Iris pigment epithelial cell (primary cell): Measurements from ENCODE around the gene IFT43.
"Not testable (repeated sequence)": the region's sequence is repeated elsewhere in the genome, so short reads cannot be mapped to it uniquely, and the experiment has no call there.

Experiments used
- DNase-seq: peaks from one replicate; pipeline ENCODE4 v3.0.0-alpha.2; 2011; ENCODE audit warnings: low read depth

IFT43 gene

GRCh38 chr14:75980856-75981255 lies 4.7 kb upstream of the IFT43 start:
- no peak for DNase-seq

- DNase-seq, result peak; percentile 95
Measured at GRCh38 chr14:75981426-75982265, 3.9 kb upstream of the IFT43 start, which contains the start of gene TGFB3. TGFB3 (minus strand) TSS chr14:75981995; CDS start chr14:75980893, 1,102 bp downstream.

- DNase-seq, result peak; percentile 80
Measured at GRCh38 chr14:75982266-75983018, 3.1 kb upstream of the IFT43 start.

GRCh38 chr14:75983019-75983358 lies 2.6 kb upstream of the IFT43 start:
- DNase-seq, result no peak

GRCh38 chr14:75984674-75985073 lies 889 bp upstream of the IFT43 start:
- DNase-seq, result no peak

GRCh38 chr14:75986439-75986765 lies 839 bp downstream of the IFT43 start:
- no peak for DNase-seq

GRCh38 chr14:75987201-75987970 lies 1.8 kb downstream of the IFT43 start:
- DNase-seq, result no peak

- DNase-seq, result peak; percentile 80
Measured at GRCh38 chr14:75989134-75989533, 3.6 kb downstream of the IFT43 start.

- DNase-seq, result no peak
Measured at GRCh38 chr14:75990297-75990696, 4.7 kb downstream of the IFT43 start.

- DNase-seq, result no peak
Measured at GRCh38 chr14:75991753-75992152, 6.2 kb downstream of the IFT43 start.

GRCh38 chr14:75993567-75994041 lies 8.0 kb downstream of the IFT43 start:
- no peak for DNase-seq

GRCh38 chr14:75995372-75996041 lies 9.9 kb downstream of the IFT43 start:
- peak; percentile 38 for DNase-seq

GRCh38 chr14:75996488-75996887 lies 10.9 kb downstream of the IFT43 start:
- DNase-seq, result no peak

- DNase-seq, result no peak
Measured at GRCh38 chr14:75999511-76000190, 14.1 kb downstream of the IFT43 start.

- no peak for DNase-seq
Measured at GRCh38 chr14:76002383-76002782, 16.8 kb downstream of the IFT43 start.

- no peak for DNase-seq
Measured at GRCh38 chr14:76006253-76006652, 20.7 kb downstream of the IFT43 start.

GRCh38 chr14:76007379-76007778 lies 21.8 kb downstream of the IFT43 start:
- no peak for DNase-seq

GRCh38 chr14:76007852-76008251 lies 22.3 kb downstream of the IFT43 start:
- no peak for DNase-seq

- DNase-seq, result not testable (repeated sequence)
Measured at GRCh38 chr14:76009627-76010026, 24.1 kb downstream of the IFT43 start.

GRCh38 chr14:76011930-76012329 lies 26.4 kb downstream of the IFT43 start:
- no peak for DNase-seq

GRCh38 chr14:76012354-76012753 lies 26.8 kb downstream of the IFT43 start:
- DNase-seq, result peak; percentile 19
